Measurements from ENCODE around the gene FKBP1A.

GRCh38 chr20:1333462-1334369, 59.1 kb downstream of the FKBP1A start:
- TF ChIP-seq CTCF (conservative IDR thresholded peaks at IDR 0.05; ENCODE audit: low read depth, low read length) (no peak), MAFK (IDR thresholded peaks at IDR 0.05; ENCODE audit: low read depth, low read length) (no peak), MAZ (IDR thresholded peaks at IDR 0.05; ENCODE audit: borderline replicate concordance, low read depth, low read length) (no peak), RAD21 (IDR thresholded peaks at IDR 0.05; ENCODE audit: low read length) (no peak), CEBPB (IDR thresholded peaks at IDR 0.05; ENCODE audit: low read depth, low read length) (no peak), SMC3 (IDR thresholded peaks at IDR 0.05; ENCODE audit: low read depth, low read length) (no peak), FOS (IDR thresholded peaks at IDR 0.05; ENCODE audit: low read depth, low read length) (no peak), USF2 (IDR thresholded peaks at IDR 0.05; ENCODE audit: low read depth, low read length) (no peak), POLR2A (IDR thresholded peaks at IDR 0.05; ENCODE audit: low read depth, low read length) (no peak), ELK1 (IDR thresholded peaks at IDR 0.05; ENCODE audit: borderline replicate concordance, low read depth, low read length) (no peak)
